Hepatocyte (in vitro differentiated cells): ENCODE data around the gene SLC2A10.

Source experiments
- CTCF ChIP-seq: fragments of 200-600 bp; sonication (generic); IDR thresholded peaks from 2 replicates; pipeline ENCODE4 v1.5.1; 2016; ENCODE audit warnings: antibody characterized with exemption, mild to moderate bottlenecking; ENCODE audit not compliant: poor library complexity
- EZH2 ChIP-seq: fragments of 200-600 bp; sonication (generic); IDR thresholded peaks from 2 replicates; pipeline ENCODE4 v1.6.1; 2016; ENCODE audit warnings: antibody characterized with exemption, mild to moderate bottlenecking, borderline replicate concordance
- EZH2phosphoT487 ChIP-seq: fragments of 200-600 bp; sonication (generic); IDR thresholded peaks from one replicate; pipeline ENCODE4 v1.6.1; 2018; ENCODE audit warnings: antibody characterized with exemption, mild to moderate bottlenecking, low read depth, moderate library complexity; ENCODE audit not compliant: unreplicated experiment, severe bottlenecking

- TF ChIP-seq CTCF (no peak), EZH2 (no peak), EZH2phosphoT487 (no peak)
Measured at GRCh38 chr20:46677608-46678007, 31.8 kb upstream of the SLC2A10 start.
